Uterus (tissue), 2 donors: ENCODE results near the gene GSTO2.

Source experiments
- POLR2A ChIP-seq, 2 donors: fragments of 450-650 bp; IDR thresholded peaks; one replicate each; pipeline ENCODE4 v1.6.1; 2016; ENCODE audit warnings: antibody characterized with exemption in 2 of 2, mild to moderate bottlenecking in 1 of 2, moderate library complexity in 1 of 2
- TF ChIP-seq, protein P1 (sequence below), 4 experiments: fragments of 200-600 bp in 2 of 4; fragments of 450-650 bp in 2 of 4; sonication (generic) in 2 of 4; IDR thresholded peaks; one replicate each; pipeline ENCODE4 v1.5.1; 2016 to 2019; ENCODE audit warnings: antibody characterized with exemption in 4 of 4, mild to moderate bottlenecking in 2 of 4, moderate library complexity in 1 of 4

DNA sequence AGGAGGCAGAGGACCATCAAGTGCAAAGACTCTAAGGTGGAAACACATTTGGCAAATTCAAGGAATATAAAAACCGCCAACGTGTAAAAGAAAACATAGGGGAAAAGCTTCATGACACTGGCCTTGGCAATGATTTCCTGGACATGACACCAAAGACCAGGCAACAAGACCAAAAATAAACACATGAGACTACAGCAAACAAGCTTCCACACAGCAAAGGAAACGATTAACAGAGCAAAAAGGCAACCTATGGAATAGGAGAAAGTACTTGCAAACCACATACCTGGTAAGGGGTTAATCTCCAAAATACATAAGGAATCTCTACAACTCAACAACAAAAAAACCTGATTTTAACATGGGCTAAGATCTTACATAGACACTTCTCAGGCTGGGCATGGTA, 10.8 kb upstream of the GSTO2 start:
- TF ChIP-seq POLR2A (IDR thresholded peaks at IDR 0.05), result no peak
- TF ChIP-seq, protein P1, sequence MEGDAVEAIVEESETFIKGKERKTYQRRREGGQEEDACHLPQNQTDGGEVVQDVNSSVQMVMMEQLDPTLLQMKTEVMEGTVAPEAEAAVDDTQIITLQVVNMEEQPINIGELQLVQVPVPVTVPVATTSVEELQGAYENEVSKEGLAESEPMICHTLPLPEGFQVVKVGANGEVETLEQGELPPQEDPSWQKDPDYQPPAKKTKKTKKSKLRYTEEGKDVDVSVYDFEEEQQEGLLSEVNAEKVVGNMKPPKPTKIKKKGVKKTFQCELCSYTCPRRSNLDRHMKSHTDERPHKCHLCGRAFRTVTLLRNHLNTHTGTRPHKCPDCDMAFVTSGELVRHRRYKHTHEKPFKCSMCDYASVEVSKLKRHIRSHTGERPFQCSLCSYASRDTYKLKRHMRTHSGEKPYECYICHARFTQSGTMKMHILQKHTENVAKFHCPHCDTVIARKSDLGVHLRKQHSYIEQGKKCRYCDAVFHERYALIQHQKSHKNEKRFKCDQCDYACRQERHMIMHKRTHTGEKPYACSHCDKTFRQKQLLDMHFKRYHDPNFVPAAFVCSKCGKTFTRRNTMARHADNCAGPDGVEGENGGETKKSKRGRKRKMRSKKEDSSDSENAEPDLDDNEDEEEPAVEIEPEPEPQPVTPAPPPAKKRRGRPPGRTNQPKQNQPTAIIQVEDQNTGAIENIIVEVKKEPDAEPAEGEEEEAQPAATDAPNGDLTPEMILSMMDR (IDR thresholded peaks at IDR 0.05), result no peak
